Measurements from ENCODE around the gene CPNE8.

DNA sequence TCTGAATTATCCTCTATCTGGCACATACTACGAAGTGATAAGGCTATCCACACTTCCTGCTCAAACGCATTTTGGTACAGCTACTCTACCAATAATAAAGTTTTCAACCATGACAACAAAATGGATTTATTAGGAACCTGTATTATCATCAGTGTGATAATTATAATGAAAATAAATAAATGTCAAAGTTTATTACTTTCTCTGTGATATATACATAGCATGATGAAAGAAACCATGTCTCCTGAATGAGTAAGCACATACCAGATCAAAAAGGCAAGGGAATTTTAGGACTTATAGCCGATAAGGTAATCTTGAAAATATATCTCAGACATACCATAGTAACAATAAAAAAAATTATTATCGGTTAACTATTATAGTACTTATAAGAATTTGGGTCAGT lies 61.1 kb downstream of the CPNE8 start:
- TF ChIP-seq GATA2 (IDR thresholded peaks at IDR 0.05; ENCODE audit: low read depth, low read length) (no peak), GATA3 (IDR thresholded peaks at IDR 0.05; ENCODE audit: low read depth, low read length) (no peak)
